Right lobe of liver (tissue), 6 donors: ENCODE measurements around the gene PIK3IP1. TPM values are rescaled to one million over a fixed set of nuclear protein-coding genes. Genes with fewer than 3 reads are reported as not detected.

ENCODE experiments used
- ATAC-seq, 4 donors: fragments of 200-7000 bp; cut with Tn5 transposase; one replicate each; pipeline ENCODE4 v1.9.1; 2020; ENCODE audit warnings: mild to moderate bottlenecking in 4 of 4, moderate library complexity in 4 of 4
- DNase-seq, 3 donors: peaks; one replicate each; pipeline ENCODE4 v3.0.0-alpha.2; 2020
- H3K27ac ChIP-seq, 3 donors: fragments of 200-600 bp; one replicate each; pipeline ENCODE4 v1.8.0; 2022
- H3K27me3 ChIP-seq, 2 donors: fragments of 200-600 bp; one replicate each; pipeline ENCODE4 v1.8.0; 2022
- H3K36me3 ChIP-seq, 4 donors: fragments of 200-600 bp; sonication (generic) in 1 of 4; one replicate each; pipeline versions ENCODE4 v1.5.1 to v1.8.0; 2017 to 2022; ENCODE audit warnings: control low read depth in 1 of 4
- H3K4me1 ChIP-seq, 4 donors: fragments of 200-600 bp; sonication (generic) in 1 of 4; one replicate each; pipeline versions ENCODE4 v1.5.1 to v1.8.0; 2017 to 2022; ENCODE audit warnings: control low read depth in 1 of 4
- H3K4me3 ChIP-seq, 3 donors: fragments of 200-600 bp; one replicate each; pipeline ENCODE4 v1.8.0; 2022
- H3K9me3 ChIP-seq, 4 donors: fragments of 200-600 bp; sonication (generic) in 1 of 4; one replicate each; pipeline versions ENCODE4 v1.5.1 to v1.8.0; 2017 to 2022; ENCODE audit warnings: control low read depth in 1 of 4
- CTCF ChIP-seq, 4 donors: fragments of 200-600 bp in 3 of 4; fragments of 450-650 bp in 1 of 4; IDR thresholded peaks; one replicate each; pipeline versions ENCODE4 v1.5.1 to v1.8.0; 2016 to 2022; ENCODE audit warnings: antibody characterized with exemption in 4 of 4, mild to moderate bottlenecking in 2 of 4
- POLR2A ChIP-seq: fragments of 450-650 bp; IDR thresholded peaks from one replicate; pipeline ENCODE4 v1.6.1; 2017; ENCODE audit warnings: antibody characterized with exemption, mild to moderate bottlenecking
- WGBS: methylation state at CpG from one replicate; pipeline ENCODE4 v1.1.6; 2018; ENCODE audit warnings: low coverage, low lambda C conversion rate; ENCODE audit not compliant: insufficient coverage; ENCODE audit errors: missing lambda C conversion rate; 5-methylcytosine and 5-hydroxymethylcytosine counted together
- intact Hi-C, 2 donors: fragments of 100-400 bp; cut with DNase I; formaldehyde crosslinking; loops; one replicate each; pipeline versions ENCODE4 v1.11.2 to v1.14.1; 2022
- long read RNA-seq: library from polyadenylated mRNA; unstranded; transcript quantifications from one replicate; pipeline ENCODE4 v2.0.0, GENCODE V29; 2019
- total RNA-seq, 6 experiments: library from RNA; depleted of rRNA in 2 of 6; stranded (reverse); fragments of >200 nt in 2 of 6; fragmentation: NEBNext Ultra II Directional in 3 of 6; extraction: Animal tissue kit (Norgen Biotek cat#: 25700) in 3 of 6; gene quantifications; one replicate each; pipeline versions ENCODE4 v1.1.0 to v1.2.4, GENCODE V29; 2016 to 2023
- donor health status: DM: no; HTN: yes; CAD: no.
- donor health status: DM: no; HTN: no; CAD: no.
- donor health status: DM: no; HTN: no; CAD: no.
- donor health status: DM: no; HTN: yes; CAD: no.
- donor health status: DM: no; HTN: yes; CAD: no.

The PIK3IP1 gene
- total RNA-seq = 1 to 10 TPM; 1.3 to 6.6 (median 5.6) TPM
- long read RNA-seq = 0 reads

- peak; percentile 73 to 81 (median 78) for ATAC-seq
- TF ChIP-seq POLR2A (peak; percentile 85), CTCF (IDR thresholded peaks at IDR 0.05) (peak; percentile 43 to 60 (median 53))
- H3K4me1 ChIP-seq = peaks cover 0 to 12% (median 4%) of the 10 kb centered on the region in 4 donors
- peak within 1 kb of the TSS; percentile 92 to 98 (median 92) for H3K27ac ChIP-seq
- WGBS = 30% methylated on average over 18 of the region's 19 CpGs
- peak within 1 kb of the TSS; percentile 61 to 65 (median 64) for H3K4me3 ChIP-seq
- no peaks in the 10 kb centered on the region for H3K9me3 ChIP-seq
- DNase-seq = peak; percentile 90 to 92 (median 91)
- H3K27me3 ChIP-seq = no peaks in the 10 kb centered on the region
- peaks cover 0 to 8% (median 0%) of the 10 kb centered on the region in 4 donors for H3K36me3 ChIP-seq
- intact Hi-C loops = no loop called here
Measured at GRCh38 chr22:31292236-31292989, at the start of gene PIK3IP1. Gene PIK3IP1 (minus strand): TSS chr22:31292488. CDS start chr22:31292344, 144 bp downstream.

- Histone ChIP-seq H3K27ac (no peak overlapping the region), H3K9me3 (no peaks in the 10 kb centered on the region), H3K36me3 (peaks cover 0 to 5% (median 2%) of the 10 kb centered on the region in 4 donors), H3K27me3 (no peaks in the 10 kb centered on the region), H3K4me3 (no peak overlapping the region), H3K4me1 (peaks cover 0 to 40% (median 12%) of the 10 kb centered on the region in 4 donors)
- ATAC-seq (no peak), DNase-seq (no peak)
- no peak for TF ChIP-seq POLR2A
- intact Hi-C loops = loop anchor here in 1 of 2 donors (10.0 kb wide), 1 partner anchor 63 kb away; no protein-coding TSS in a partner anchor
- 38% methylated on average over 6 of the region's 14 CpGs for WGBS
Measured at GRCh38 chr22:31341386-31342088, 49.2 kb upstream of the PIK3IP1 start.

- DNase-seq (no peak), ATAC-seq (no peak)
- Histone ChIP-seq H3K27ac (no peak overlapping the region), H3K4me1 (peaks cover 0 to 40% (median 12%) of the 10 kb centered on the region in 4 donors), H3K36me3 (peaks cover 0 to 5% (median 2%) of the 10 kb centered on the region in 4 donors), H3K9me3 (no peaks in the 10 kb centered on the region), H3K4me3 (no peak overlapping the region), H3K27me3 (no peaks in the 10 kb centered on the region)
- no peak for TF ChIP-seq CTCF (IDR thresholded peaks at IDR 0.05)
- no peak for TF ChIP-seq POLR2A
- intact Hi-C loops = loop anchor here in 1 of 2 donors (10.0 kb wide), 1 partner anchor 64 kb away; no protein-coding TSS in a partner anchor
- WGBS = 6% methylated on average over 2 of the region's 2 CpGs
Measured at GRCh38 chr22:31340765-31341247, 48.5 kb upstream of the PIK3IP1 start.

GRCh38 chr22:31340360-31340759 lies 48.1 kb upstream of the PIK3IP1 start:
- DNase-seq = no peak
- Histone ChIP-seq H3K4me3 (no peak overlapping the region), H3K27ac (no peak overlapping the region), H3K27me3 (no peaks in the 10 kb centered on the region), H3K9me3 (no peaks in the 10 kb centered on the region), H3K4me1 (peaks cover 0 to 40% (median 12%) of the 10 kb centered on the region in 4 donors), H3K36me3 (peaks cover 0 to 8% (median 4%) of the 10 kb centered on the region in 4 donors)
- intact Hi-C loops = loop anchor here in 1 of 2 donors (10.0 kb wide), 1 partner anchor 64 kb away; no protein-coding TSS in a partner anchor
- WGBS = 82% methylated on average over 6 of the region's 6 CpGs
- no peak for ATAC-seq
- no peak for TF ChIP-seq POLR2A
- no peak for TF ChIP-seq CTCF (IDR thresholded peaks at IDR 0.05)
